ENCODE results near the gene DNM1. TPM values are rescaled to one million over a fixed set of nuclear protein-coding genes. Genes with fewer than 3 reads are reported as not detected.

DNM1 gene
- total and polyA plus RNA-seq, 10 of the 15 experiments (the other 5 are each of a cell fraction or from before 2014, with no cell fraction given), result 0.06 to 0.67 (median 0.19) TPM; not detected in 3

- no peak overlapping the region for H3K27ac ChIP-seq (ENCODE audit: control insufficient read depth, insufficient read depth)
- ChIA-PET SMC1A (ENCODE audit: uncharacterized antibody, unreplicated experiment) (no interaction called here), POLR2A (no interaction called here), RAD21 (ENCODE audit: unreplicated experiment) (no interaction called here), CTCF (no interaction called here)
- no peaks in the 10 kb centered on the region for H3K36me3 ChIP-seq (ENCODE audit: control insufficient read depth in 2 of 2, insufficient read depth in 2 of 2, low read length in 1 of 2)
- in situ Hi-C loops (cut with MboI) (no loop called here), intact Hi-C loops (cut with micrococcal nuclease; ENCODE audit: unreplicated experiment) (no loop called here)
- no TSS peak for BruUV-seq (replicated peaks)
- FAIRE-seq (no peak), ATAC-seq (no peak), DNase-seq (ENCODE audit: low read depth, low spot score) (no peak)
- peak overlapping the region; percentile 17; the same call in 1 of the 2 replicates for H2AFZ ChIP-seq (ENCODE audit: control insufficient read depth, low read depth, low read length)
- H3K79me2 ChIP-seq (ENCODE audit: control insufficient read depth, insufficient read depth, low read length), result no peaks in the 10 kb centered on the region
- 27% methylated on average over 13 of the region's 13 CpGs for WGBS (ENCODE audit: insufficient coverage, insufficient replicate concordance, low lambda C conversion rate, missing lambda C conversion rate)
- no peaks in the 10 kb centered on the region for H3K27me3 ChIP-seq (replicated peaks in 1 of 2; ENCODE audit: control insufficient read depth in 2 of 2, insufficient read depth in 2 of 2, low read length in 1 of 2)
- no peaks in the 10 kb centered on the region for H4K20me1 ChIP-seq (ENCODE audit: control insufficient read depth, insufficient read depth)
- no peak overlapping the region for H3K9ac ChIP-seq (ENCODE audit: control insufficient read depth, insufficient read depth, low read length)
- no peak overlapping the region for H3K4me3 ChIP-seq
- H3K4me2 ChIP-seq (ENCODE audit: control insufficient read depth, insufficient read depth), result no peak overlapping the region
- H3K9me3 ChIP-seq (replicated peaks; ENCODE audit: control insufficient read depth, insufficient read depth, low read length), result no peaks in the 10 kb centered on the region
- no peaks in the 10 kb centered on the region for H3K4me1 ChIP-seq (ENCODE audit: control insufficient read depth, insufficient read depth, low read length)
- TF ChIP-seq KLF5 (IDR thresholded peaks at IDR 0.05; ENCODE audit: partially characterized antibody) (no peak), FOXM1 (IDR thresholded peaks at IDR 0.05; ENCODE audit: low read depth, low read length) (no peak), ZBTB11 (CRISPR knock-in tag; IDR thresholded peaks at IDR 0.05) (no peak), TCF3 (IDR thresholded peaks at IDR 0.05; ENCODE audit: borderline replicate concordance, insufficient read depth, low read depth, low read length) (no peak), YY1 (IDR thresholded peaks at IDR 0.05; ENCODE audit: low read depth, low read length) (no peak), IRF5 (IDR thresholded peaks at IDR 0.05; ENCODE audit: borderline replicate concordance) (no peak), CBX5 (IDR thresholded peaks at IDR 0.05; ENCODE audit: low read depth) (no peak), PBX3 (IDR thresholded peaks at IDR 0.05; ENCODE audit: insufficient replicate concordance, low read depth, low read length) (no peak), NRF1 (conservative IDR thresholded peaks at IDR 0.05; ENCODE audit: low read depth, low read length) (no peak), CEBPZ (IDR thresholded peaks at IDR 0.05; ENCODE audit: low read depth, low read length) (no peak), TBL1XR1 (IDR thresholded peaks at IDR 0.05; ENCODE audit: low read depth, low read length) (no peak)
- TF ChIP-seq, protein P1, sequence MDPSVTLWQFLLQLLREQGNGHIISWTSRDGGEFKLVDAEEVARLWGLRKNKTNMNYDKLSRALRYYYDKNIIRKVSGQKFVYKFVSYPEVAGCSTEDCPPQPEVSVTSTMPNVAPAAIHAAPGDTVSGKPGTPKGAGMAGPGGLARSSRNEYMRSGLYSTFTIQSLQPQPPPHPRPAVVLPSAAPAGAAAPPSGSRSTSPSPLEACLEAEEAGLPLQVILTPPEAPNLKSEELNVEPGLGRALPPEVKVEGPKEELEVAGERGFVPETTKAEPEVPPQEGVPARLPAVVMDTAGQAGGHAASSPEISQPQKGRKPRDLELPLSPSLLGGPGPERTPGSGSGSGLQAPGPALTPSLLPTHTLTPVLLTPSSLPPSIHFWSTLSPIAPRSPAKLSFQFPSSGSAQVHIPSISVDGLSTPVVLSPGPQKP (IDR thresholded peaks at IDR 0.05; ENCODE audit: low read depth, low read length), result no peak
Observed at GRCh38 chr9:128245421-128246151, 42.4 kb downstream of the DNM1 start.
